ENCODE data around the gene AUTS2.

The AUTS2 gene

GRCh38 chr7:69906283-69906995 is 308.2 kb downstream of the AUTS2 start:
- ChIA-PET POLR2A (no interaction called here), CTCF (interaction anchor here (0.6 kb wide), 2 partner anchors 114 to 136 kb away, joined by 3 read pairs; no protein-coding TSS in a partner anchor)
- no peaks in the 10 kb centered on the region for H3K9me3 ChIP-seq (ENCODE audit: control insufficient read depth, insufficient read depth, low read depth, low read length)
- TF ChIP-seq ZFHX2 (tag by site-specific recombination; conservative IDR thresholded peaks at IDR 0.05) (peak; percentile 97), ZNF2 (tag by site-specific recombination; IDR thresholded peaks at IDR 0.05) (no peak), ZNF629 (tag by site-specific recombination; IDR thresholded peaks at IDR 0.05) (no peak), EGR2 (tag by site-specific recombination; IDR thresholded peaks at IDR 0.05; ENCODE audit: low read depth) (peak; percentile 95), ZNF394 (tag by site-specific recombination; IDR thresholded peaks at IDR 0.05; ENCODE audit: borderline replicate concordance) (no peak), FEZF1 (tag by site-specific recombination; IDR thresholded peaks at IDR 0.05) (peak; percentile 66), ZEB2 (tag by site-specific recombination; IDR thresholded peaks at IDR 0.05) (no peak), ZNF341 (tag by site-specific recombination; IDR thresholded peaks at IDR 0.05; ENCODE audit: low read depth) (no peak), ZNF521 (tag by site-specific recombination; IDR thresholded peaks at IDR 0.05) (no peak), GLIS2 (tag by site-specific recombination; IDR thresholded peaks at IDR 0.05) (no peak), ZNF350 (tag by site-specific recombination; IDR thresholded peaks at IDR 0.05) (no peak), ZNF544 (tag by site-specific recombination; IDR thresholded peaks at IDR 0.05) (no peak), ZNF146 (tag by site-specific recombination; IDR thresholded peaks at IDR 0.05) (no peak), ZNF776 (tag by site-specific recombination; IDR thresholded peaks at IDR 0.05; ENCODE audit: borderline replicate concordance) (no peak), ZNF488 (tag by site-specific recombination; IDR thresholded peaks at IDR 0.05) (0 out of 2 replicates have a peak, but pooled peaks have one; percentile 17), ZNF214 (tag by site-specific recombination; IDR thresholded peaks at IDR 0.05; ENCODE audit: borderline replicate concordance) (no peak), SCRT1 (tag by site-specific recombination; IDR thresholded peaks at IDR 0.05; ENCODE audit: borderline replicate concordance) (no peak), ZNF24 (tag by site-specific recombination; IDR thresholded peaks at IDR 0.05) (no peak), MZF1 (tag by site-specific recombination; IDR thresholded peaks at IDR 0.05; ENCODE audit: borderline replicate concordance) (no peak), ZSCAN30 (tag by site-specific recombination; IDR thresholded peaks at IDR 0.05) (no peak), ZNF302 (tag by site-specific recombination; IDR thresholded peaks at IDR 0.05; ENCODE audit: low read depth) (no peak), ZNF37A (tag by site-specific recombination; IDR thresholded peaks at IDR 0.05) (no peak), ZNF626 (tag by site-specific recombination; IDR thresholded peaks at IDR 0.05) (no peak), ZSCAN4 (tag by site-specific recombination; IDR thresholded peaks at IDR 0.05) (no peak), GFI1B (tag by site-specific recombination; IDR thresholded peaks at IDR 0.05) (0 out of 2 replicates have a peak, but pooled peaks have one; percentile 8), ZIC2 (tag by site-specific recombination; IDR thresholded peaks at IDR 0.05) (peak; percentile 22; the same call in 1 of the 2 replicates)
- TF ChIP-seq, protein P1, sequence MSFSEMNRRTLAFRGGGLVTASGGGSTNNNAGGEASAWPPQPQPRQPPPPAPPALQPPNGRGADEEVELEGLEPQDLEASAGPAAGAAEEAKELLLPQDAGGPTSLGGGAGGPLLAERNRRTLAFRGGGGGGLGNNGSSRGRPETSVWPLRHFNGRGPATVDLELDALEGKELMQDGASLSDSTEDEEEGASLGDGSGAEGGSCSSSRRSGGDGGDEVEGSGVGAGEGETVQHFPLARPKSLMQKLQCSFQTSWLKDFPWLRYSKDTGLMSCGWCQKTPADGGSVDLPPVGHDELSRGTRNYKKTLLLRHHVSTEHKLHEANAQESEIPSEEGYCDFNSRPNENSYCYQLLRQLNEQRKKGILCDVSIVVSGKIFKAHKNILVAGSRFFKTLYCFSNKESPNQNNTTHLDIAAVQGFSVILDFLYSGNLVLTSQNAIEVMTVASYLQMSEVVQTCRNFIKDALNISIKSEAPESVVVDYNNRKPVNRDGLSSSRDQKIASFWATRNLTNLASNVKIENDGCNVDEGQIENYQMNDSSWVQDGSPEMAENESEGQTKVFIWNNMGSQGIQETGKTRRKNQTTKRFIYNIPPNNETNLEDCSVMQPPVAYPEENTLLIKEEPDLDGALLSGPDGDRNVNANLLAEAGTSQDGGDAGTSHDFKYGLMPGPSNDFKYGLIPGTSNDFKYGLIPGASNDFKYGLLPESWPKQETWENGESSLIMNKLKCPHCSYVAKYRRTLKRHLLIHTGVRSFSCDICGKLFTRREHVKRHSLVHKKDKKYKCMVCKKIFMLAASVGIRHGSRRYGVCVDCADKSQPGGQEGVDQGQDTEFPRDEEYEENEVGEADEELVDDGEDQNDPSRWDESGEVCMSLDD (tag by site-specific recombination; IDR thresholded peaks at IDR 0.05) = no peak
- TF ChIP-seq, protein P2, sequence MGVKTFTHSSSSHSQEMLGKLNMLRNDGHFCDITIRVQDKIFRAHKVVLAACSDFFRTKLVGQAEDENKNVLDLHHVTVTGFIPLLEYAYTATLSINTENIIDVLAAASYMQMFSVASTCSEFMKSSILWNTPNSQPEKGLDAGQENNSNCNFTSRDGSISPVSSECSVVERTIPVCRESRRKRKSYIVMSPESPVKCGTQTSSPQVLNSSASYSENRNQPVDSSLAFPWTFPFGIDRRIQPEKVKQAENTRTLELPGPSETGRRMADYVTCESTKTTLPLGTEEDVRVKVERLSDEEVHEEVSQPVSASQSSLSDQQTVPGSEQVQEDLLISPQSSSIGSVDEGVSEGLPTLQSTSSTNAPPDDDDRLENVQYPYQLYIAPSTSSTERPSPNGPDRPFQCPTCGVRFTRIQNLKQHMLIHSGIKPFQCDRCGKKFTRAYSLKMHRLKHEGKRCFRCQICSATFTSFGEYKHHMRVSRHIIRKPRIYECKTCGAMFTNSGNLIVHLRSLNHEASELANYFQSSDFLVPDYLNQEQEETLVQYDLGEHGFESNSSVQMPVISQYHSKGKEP (tag by site-specific recombination; IDR thresholded peaks at IDR 0.05) = no peak
- TF ChIP-seq, protein P3, sequence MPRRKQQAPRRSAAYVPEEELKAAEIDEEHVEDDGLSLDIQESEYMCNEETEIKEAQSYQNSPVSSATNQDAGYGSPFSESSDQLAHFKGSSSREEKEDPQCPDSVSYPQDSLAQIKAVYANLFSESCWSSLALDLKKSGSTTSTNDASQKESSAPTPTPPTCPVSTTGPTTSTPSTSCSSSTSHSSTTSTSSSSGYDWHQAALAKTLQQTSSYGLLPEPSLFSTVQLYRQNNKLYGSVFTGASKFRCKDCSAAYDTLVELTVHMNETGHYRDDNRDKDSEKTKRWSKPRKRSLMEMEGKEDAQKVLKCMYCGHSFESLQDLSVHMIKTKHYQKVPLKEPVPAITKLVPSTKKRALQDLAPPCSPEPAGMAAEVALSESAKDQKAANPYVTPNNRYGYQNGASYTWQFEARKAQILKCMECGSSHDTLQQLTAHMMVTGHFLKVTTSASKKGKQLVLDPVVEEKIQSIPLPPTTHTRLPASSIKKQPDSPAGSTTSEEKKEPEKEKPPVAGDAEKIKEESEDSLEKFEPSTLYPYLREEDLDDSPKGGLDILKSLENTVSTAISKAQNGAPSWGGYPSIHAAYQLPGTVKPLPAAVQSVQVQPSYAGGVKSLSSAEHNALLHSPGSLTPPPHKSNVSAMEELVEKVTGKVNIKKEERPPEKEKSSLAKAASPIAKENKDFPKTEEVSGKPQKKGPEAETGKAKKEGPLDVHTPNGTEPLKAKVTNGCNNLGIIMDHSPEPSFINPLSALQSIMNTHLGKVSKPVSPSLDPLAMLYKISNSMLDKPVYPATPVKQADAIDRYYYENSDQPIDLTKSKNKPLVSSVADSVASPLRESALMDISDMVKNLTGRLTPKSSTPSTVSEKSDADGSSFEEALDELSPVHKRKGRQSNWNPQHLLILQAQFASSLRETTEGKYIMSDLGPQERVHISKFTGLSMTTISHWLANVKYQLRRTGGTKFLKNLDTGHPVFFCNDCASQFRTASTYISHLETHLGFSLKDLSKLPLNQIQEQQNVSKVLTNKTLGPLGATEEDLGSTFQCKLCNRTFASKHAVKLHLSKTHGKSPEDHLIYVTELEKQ (tag by site-specific recombination; IDR thresholded peaks at IDR 0.05; ENCODE audit: borderline replicate concordance) = no peak

More at GRCh38 chr7:69906283-69906995, 308.2 kb downstream of the AUTS2 start:
- Histone ChIP-seq H3K4me3 (ENCODE audit: low read depth, low read length) (no peak overlapping the region), H3K4me1 (ENCODE audit: control insufficient read depth, insufficient read depth, low read length) (peaks cover 29% of the 10 kb centered on the region), H3K27ac (ENCODE audit: extremely low read depth, low read depth, low read length) (peak overlapping the region; percentile 9; the same call in 1 of the 2 replicates), H3K36me3 (ENCODE audit: control insufficient read depth in 2 of 2, insufficient read depth in 1 of 2, low read length in 2 of 2) (no peaks in the 10 kb centered on the region)
